ENCODE data around the gene AGO1.
"Not testable (repeated sequence)": the region's sequence is repeated elsewhere in the genome, so short reads cannot be mapped to it uniquely, and the experiment has no call there.

AGO1 gene

DNA sequence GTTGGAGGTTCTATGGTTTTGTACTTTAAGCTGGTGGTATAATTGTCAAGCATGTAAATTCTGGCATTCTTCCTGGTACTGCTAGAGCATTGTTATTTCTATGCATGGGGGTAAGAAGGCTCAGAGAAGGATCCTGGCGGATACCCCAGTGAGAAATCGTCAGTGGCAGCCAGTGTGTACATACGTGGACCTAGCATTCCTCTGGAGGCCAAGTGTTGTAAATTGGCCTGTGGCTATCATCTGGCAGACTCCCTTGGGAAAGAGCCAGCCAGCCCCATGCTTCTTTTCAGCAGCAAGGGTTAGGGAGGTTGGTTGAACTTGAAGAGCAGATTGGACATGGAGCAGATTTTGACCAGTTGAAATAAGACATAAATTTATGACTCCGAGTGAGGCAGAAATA, 42.7 kb downstream of the AGO1 start:
- DNase-seq: peak; percentile 57

DNA sequence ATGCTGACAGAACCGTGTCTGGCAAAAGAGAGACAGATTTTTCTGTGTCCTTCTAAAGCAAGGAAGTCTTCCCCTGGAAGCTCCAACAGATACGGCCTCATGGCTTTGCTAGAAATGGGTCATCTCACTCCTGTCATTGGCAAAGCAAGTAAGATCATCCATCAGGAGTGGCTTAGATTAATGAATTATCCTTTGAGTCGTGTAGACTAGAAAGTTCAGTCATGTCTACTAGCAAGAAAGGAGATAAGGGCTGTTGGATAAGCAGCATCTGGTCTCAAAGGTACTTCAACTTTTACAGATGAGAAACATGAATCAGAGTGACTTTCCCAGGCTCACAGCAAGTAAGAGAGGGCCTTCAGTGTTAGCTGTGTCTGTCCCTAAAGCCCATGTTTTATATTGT, 44.5 kb downstream of the AGO1 start:
- DNase-seq: no peak

DNA sequence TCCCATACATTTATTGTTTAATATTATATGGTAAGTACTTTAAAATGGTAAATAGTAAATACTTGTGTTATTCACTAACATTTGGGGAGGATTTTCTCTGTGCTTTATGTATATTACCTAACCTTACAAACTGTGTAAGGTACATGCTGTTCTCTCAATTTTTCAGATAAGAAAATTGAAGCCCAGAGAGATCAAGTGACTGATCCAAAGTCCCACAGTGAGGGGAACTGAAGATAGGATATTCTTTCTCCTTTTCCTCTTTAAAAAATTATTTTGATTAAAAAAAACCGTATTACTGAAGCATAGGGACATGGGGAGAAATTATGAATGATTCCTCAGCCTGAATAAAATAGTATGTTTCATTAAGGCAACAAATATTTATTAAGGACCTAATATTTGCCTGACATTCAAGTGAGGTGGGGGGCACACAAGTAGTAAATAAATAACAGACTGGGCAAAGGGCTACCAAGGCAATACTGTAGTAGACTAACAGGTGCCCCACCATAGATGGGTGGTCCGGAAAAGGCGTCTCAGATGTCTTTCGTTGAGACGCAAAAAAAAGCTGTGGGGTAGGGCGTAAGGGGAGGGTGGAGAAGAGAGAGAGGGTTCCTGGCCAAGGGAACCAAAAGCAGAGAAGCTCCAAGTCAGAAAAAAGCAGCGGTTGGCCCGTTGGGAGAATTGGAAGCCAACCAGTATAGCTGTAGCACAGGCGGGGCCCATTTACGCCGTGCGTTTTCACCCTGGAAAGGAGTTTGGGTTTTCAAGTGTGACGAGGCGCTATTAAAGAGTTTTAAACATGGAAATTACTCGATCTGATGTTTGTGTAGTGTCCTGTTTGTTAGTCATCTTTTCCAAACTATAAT, 47.0 kb downstream of the AGO1 start:
- peak; percentile 56 for DNase-seq

GRCh38 chr1:35930593-35931445, 47.8 kb downstream of the AGO1 start, which contains the start of gene AGO3:
TSS of gene AGO3 (plus strand) at chr1:35931105. CDS start at chr1:35931427, 322 bp downstream.
- peak; percentile 88 for DNase-seq

DNA sequence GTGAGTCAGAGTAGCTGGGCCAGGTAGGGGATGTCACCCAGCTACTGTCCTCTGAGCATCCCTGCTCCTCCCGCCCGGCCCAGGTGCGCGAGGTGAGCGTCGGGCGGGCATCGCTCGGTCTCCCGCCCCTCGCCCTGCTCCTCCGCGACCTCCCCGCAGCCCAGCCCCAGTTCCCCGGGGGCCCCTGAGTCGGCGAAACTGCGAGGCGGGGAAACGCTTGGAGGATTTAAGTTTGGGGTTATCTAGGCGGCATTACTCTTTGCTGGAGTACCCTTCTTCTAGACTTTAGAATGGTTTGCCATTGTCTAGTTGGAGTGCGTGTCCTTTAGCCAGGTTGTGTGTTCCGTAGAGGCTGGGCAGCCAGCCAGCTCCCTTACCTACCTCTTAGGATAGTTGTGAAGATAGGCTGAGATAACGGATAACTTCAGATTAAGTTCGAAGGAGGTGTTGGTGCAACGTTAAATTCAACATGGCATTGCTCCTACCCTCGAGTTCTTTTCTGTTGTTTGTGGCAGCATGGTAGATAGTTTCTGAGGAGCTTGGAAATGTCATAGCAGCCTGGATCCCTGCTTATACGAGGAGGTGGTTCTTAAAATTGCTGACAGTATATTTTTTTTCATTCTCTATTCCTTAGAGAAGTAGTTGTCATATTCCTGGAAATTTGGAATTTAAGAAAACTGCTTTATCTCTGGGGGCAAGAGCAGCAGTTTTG, 48.6 kb downstream of the AGO1 start:
- peak; percentile 20 for DNase-seq

DNA sequence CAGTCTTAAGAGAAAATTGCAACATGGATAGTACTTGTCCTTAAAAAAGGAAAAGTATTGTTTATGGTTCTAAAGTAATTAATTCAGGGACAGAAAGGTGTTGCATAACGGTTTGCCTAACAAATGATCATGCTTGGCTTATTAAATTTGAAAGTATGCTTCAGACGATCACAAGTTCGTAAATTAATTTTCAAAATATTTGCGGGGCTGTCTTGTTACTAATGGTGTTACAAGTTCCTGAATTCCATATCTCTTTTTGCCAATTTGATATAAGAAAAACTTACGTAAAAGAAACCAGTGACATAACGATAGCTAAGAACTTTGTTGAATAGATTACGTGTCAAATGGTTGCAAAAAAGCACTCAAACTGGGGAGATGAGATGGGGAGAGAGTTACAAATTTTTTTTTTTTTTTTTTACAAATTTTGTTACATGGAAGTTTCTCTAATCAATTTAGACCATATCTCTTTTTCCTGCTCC, 49.2 kb downstream of the AGO1 start:
- DNase-seq: no peak

DNA sequence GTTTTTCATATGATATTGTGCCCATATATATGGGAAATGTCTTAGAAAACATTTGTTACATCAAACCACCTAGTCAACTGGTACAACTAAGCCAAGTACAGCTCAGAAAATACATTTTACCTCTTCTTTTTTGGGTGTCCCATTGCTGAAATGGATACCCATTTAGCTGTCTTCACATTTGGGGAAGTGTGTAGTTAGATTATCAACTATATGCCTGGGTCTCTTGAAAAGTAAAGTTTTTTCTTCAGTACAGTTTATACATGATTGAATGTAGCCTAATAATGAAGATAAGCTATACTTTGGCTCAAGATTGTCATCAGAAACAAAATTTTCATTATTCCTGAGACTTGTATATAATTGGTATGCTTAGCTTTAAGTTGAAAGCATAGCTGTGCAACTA, 49.9 kb downstream of the AGO1 start:
- no peak for DNase-seq

GRCh38 chr1:35935442-35936388, 52.7 kb downstream of the AGO1 start:
- no peak for DNase-seq

DNA sequence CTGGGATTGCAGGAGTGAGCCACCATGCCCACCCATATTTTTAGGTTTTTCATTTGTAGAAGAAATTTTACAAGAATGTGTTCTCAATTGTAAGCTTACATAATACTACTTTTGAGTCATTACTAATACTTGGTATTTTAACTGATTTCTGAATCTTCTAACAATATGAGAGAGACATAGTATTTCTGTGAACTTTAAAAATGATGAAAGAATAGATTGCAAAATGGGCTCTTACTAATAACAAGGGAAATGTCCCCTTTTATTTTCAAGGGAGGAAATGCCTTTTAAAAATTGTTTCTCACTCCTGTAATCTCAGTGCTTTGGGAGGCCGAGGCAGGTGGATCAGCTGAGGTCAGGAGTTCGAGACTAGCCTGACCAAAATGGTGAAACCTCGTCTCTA, 53.8 kb downstream of the AGO1 start:
- no peak for DNase-seq

GRCh38 chr1:35939484-35939883, 56.5 kb downstream of the AGO1 start:
- no peak for DNase-seq

DNA sequence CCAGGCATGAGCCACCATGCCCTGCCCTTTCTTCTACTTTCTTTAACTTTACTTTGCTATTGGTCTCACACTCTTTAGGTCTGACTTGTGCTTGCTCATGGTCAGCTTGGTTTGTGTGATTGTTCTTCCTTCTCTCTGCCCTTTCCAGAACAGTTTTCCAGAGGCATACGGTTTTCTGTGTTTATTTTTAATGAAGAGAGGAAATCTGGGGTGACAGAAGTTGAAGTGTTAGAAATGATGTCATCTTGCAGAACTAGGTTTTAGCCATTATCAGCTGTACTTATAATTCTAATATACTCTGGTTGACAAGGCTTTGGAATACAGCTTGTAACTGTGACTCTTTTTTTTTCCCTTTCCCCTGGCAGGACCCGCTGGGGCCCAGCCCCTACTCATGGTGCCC, 62.3 kb downstream of the AGO1 start:
- DNase-seq: no peak

- DNase-seq: no peak
Observed at GRCh38 chr1:35947547-35947946, 64.5 kb downstream of the AGO1 start.

GRCh38 chr1:35958558-35958957, 75.5 kb downstream of the AGO1 start:
- DNase-seq: no peak

DNA sequence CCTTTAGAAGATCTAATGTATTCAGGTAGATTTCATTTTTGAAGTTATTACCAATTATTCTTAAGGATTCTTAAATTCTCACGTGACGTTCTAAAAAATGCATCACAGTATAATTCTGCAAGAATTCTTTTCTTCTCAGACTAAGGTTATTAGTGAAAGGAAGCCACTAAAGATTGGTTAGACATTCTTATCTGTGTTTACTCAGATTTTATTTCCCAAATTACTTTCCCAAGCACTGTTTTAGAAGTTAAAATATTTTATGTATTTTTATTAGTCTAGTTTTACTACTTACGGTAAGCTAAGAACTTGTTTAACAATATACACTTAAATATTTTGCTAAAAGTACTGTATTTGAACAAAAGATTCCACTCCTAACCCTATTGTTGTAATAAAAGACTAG, 76.3 kb downstream of the AGO1 start:
- DNase-seq: no peak

DNA sequence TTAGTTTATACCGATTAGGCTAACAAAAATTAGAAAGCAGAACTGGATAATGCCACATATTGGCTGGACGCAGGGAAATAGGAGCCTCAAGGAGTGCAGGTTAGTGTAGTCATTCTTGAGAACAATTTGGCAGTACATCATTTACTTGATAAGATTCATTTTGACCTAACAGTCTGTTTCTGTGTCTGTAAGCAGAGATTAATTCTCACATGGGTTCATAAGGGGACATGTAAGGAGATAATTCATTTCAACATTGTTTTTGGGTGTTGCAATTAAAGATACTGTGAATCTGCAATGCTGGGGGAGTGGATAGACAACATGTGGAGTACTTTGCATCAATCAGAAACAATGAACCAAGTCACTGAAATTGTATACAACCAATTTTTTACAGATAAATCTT, 79.9 kb downstream of the AGO1 start:
- DNase-seq: no peak

DNA sequence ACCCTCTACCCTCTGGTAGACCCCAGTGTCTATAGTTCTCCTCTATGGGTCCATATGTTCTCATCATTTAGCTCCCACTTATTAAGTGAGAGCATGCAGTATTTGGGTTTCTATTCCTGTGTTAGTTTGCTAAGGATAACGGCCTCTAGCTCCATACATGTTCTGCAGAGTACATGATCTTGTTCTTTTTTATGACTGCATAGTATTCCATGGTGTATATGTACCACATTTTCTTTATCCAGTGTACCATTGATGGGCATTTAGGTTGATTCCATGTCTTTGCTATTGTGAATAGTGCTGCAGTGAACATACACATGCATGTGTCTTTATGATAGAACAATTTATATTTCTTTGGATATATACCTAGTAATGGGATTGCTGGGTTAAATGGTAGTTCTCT, 81.3 kb downstream of the AGO1 start:
- not testable (repeated sequence) for DNase-seq

DNA sequence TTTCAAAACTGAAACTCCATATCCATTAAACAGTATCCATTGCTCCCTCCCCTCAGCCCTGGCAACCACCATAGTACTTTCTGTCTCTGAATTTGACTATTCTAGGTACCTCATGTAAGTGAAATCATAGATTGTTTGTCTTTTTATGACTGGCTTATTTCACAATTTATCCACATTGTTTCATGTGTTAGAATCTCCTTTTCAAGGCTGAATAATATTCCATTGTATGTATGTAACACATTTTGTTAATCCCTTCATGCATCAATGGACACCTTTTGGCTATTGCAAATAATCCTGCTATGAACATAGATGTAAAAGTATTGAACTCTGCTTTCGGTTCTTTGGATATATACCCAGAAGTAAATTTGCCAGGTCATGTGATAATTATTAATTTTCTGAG, 85.4 kb downstream of the AGO1 start:
- DNase-seq: no peak

DNA sequence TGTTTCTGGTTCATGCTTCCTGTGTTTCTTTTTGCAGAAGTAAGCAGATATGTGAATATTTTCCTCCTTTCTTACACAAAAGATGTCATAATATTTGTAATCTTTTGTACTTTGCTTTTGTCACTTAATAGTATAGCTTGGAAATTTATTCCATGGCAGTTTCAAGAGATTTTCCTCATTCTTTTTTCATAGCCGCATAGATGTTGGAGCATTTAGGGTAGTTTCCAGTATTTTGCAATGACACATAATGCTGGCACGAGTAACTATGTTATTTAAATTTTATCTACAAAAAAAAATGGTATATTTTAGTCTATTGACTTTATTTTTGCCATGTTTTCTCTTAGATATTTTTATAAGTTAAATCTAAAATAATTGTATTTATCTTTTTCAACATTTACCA, 88.6 kb downstream of the AGO1 start:
- DNase-seq: no peak

- peak; percentile 18 for DNase-seq
Observed at GRCh38 chr1:35972631-35973030, 89.6 kb downstream of the AGO1 start.

DNA sequence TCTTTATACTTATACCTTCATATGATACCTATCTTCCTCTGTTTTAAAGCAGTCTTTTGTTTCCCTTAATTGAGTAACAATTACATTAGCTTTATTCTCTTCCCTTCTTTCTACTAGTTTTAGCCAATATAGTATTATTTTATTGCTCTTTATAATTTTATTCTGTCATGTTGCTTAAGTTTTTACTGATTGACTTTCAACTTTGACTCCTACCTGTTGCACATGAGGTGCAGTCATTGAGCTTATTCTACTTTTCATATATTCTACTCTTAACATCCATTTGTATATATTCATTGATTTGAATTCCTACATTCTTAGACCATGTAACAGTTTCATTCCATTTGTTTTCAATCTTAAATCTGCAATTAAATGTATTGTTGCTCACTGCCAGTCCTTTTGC, 97.1 kb downstream of the AGO1 start:
- DNase-seq: no peak
